HG03354 (cell line): ENCODE results near the gene PACS2.

Experiments
- ATAC-seq: cut with Tn5 transposase; IDR thresholded peaks from one replicate; pipeline ENCODE4 v1.9.1; 2021; ENCODE audit warnings: mild to moderate bottlenecking; ENCODE audit not compliant: unreplicated experiment, poor library complexity, severe bottlenecking

Gene PACS2

GRCh38 chr14:105394714-105395537, 80.4 kb downstream of the PACS2 start:
- no peak for ATAC-seq

DNA sequence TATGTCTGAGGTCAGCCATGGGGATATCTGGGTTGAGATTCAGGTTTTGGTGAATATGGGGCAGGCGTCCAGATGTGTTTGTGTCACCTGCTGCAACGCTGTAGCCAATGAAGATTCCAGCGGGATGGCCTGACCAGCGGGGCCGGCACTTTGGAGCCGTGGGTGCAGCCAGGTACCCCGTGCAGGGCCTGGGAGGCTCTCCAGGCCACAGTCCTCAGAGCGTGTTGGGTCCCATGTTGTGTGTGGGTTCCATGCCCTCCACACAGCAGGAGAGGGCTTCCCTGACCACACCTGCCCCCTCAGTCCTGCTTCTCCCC, 80.9 kb downstream of the PACS2 start:
- no peak for ATAC-seq

DNA sequence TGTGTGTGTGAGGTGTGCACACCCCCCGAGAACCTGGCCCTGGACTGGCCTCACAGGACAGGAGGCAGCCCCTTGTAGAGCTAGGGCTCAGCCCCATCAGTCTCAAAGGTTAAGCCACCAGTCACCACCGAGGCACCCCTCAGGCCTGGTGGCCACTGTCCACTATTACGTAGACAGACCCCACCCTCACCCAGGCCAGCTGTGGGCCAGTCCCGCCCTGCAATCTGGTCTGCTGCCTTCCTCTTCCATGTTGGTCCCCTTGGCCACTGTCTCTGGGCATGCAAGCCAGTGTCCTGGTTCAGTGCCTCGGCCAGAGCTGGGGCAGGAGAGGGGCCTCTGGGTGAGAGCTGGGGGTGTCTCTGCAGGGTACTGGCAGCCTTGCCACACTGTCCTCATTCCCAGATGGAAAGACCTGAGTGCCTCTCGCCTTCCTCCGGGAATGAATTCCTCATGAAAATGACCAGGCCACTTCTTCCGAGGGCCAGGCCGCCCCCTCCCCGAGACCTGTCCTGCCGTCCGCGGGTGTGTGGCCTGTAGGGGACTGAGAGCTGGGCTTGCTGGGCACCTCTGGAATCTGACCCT, 82.9 kb downstream of the PACS2 start:
- no peak for ATAC-seq

- ATAC-seq: peak; percentile 85
These were observed 83.6 kb downstream of the PACS2 start, which contains the start of gene TEX22 for GRCh38 chr14:105398044-105398725. TEX22 (plus strand) TSS chr14:105398538; CDS start chr14:105399341, 803 bp downstream.

- peak; percentile 50 for ATAC-seq
These were observed 84.3 kb downstream of the PACS2 start for GRCh38 chr14:105398726-105399465.

- ATAC-seq: no peak
These were observed 84.9 kb downstream of the PACS2 start for GRCh38 chr14:105399466-105399775.

DNA sequence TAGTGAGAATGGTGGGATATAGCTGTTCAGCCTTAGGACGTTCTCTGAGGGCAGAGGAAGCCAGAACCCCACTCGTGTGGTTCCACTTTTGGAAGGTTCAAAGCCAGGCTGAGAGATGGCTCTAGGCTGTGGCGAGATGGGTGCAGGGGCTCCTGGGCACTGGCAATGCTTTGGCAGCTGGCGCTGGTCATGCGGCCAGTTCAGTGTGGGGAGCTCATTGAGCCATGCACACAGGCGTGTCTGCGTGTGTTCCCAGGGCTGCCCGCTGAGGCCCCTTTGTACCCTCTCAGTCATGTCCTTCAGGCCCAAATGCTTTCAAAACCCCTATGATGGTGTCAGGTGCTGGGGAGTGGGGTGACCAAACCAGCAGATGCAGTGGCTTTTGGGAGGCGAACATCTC, 85.5 kb downstream of the PACS2 start:
- ATAC-seq: no peak

DNA sequence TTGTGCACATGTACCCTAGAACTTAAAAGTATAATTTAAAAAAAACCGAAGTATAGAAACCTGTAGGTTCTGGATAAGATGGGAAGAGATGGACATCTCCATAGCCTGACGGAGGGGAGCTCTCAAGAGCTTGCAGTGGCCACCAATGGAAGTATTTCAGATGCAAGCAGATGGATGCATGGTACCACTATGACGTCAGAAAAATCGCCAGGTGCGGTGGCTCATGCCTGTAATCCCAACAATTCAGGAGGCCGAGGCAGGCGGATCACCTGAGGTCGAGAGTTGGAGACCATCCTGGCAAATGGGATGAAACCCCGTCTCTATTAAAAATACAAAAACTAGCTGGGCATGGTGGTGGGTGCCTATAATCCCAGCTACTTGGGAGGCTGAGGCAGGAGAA, 87.2 kb downstream of the PACS2 start:
- ATAC-seq: no peak

DNA sequence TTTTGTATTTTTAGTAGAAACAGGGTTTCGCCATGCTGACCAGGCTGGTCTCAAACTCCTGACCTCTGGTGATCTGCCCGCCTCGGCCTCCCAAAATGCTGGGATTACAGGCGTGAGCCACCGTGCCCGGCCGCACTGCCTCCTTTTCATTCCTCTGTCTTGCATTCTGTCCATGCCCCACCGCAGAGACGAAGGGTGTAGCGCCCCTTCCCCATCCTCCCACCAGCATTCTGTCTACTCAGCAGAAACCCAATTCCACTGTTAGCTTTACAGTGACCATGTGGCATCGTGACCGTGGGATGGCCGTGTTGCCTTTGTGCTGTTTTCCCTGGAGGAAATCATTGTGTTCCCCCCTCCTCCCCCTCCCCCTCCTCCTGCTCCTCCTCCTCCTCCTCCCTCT, 94.0 kb downstream of the PACS2 start:
- no peak for ATAC-seq

- ATAC-seq: no peak
These were observed 94.8 kb downstream of the PACS2 start for GRCh38 chr14:105409364-105409763.

GRCh38 chr14:105410642-105411016, 96.1 kb downstream of the PACS2 start:
- no peak for ATAC-seq

GRCh38 chr14:105411017-105411941, 96.7 kb downstream of the PACS2 start:
- no peak for ATAC-seq

DNA sequence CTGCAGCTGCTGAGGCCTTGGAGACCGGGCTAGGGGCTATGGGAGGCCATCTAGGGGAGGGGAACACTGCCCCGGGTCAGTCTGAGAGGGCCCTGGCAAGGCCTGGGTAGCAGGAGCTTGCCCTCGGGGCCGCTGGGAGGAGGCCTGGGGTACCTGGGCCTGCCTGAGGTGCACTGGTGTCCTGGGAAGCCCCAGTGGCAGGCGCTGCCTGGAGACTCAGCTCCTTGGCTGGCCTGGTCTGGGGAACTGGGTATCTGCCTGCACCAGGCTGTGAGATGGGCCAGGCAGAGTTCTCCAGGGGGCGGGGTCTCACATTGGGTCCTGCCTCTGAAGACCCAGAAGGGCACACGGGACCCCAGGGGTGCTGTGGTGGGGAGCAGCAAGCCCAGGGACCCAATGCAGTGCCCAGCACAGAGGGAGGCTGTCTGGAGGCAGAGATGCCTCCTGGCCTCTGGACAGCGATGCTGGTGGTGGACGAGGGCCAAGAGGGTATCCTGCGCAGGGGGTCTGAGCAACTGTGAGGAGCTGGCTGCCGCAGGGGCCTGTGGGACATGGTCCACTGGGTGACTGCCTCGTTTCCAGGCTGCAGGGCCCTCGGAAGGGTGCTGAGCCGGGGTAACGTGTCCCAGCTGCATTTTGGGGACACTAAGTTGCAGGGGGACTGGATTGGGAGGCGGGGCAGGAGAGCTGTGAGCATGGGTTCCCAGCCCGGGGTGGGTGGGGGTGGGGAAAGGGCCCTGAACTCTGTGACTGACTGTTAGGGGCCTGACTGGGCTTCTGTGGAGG, 97.6 kb downstream of the PACS2 start:
- no peak for ATAC-seq

- ATAC-seq: no peak
These were observed 98.4 kb downstream of the PACS2 start for GRCh38 chr14:105412771-105413543.

DNA sequence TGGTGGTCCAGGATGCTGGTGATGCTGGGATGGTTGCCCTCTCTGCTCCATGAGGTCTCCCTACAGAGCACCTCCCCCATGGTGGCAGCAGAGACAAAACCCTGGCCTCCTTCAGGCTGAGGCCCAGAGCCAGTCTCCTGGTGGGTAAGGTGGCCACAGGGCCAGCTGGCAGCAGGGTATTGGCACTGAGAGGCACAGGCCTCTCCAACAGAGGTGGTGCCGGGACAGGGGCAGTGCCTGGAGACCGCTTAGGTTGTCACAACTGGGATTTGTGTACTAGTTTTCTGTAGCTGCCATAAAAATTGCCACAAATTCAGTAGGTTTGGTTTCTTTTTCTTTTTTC, 99.0 kb downstream of the PACS2 start:
- no peak for ATAC-seq

GRCh38 chr14:105414456-105415371, 100.2 kb downstream of the PACS2 start:
- peak; percentile 65 for ATAC-seq
